Activated CD4-positive, alpha-beta T cell treated with anti-CD3 and anti-CD28 coated beads, Interleukin-2, amount 10 ng/mL, durations not matched to agents 7 days and 5 days (primary cell): ENCODE results near the gene TMEM214. TPM values are rescaled to one million over a fixed set of nuclear protein-coding genes. Genes with fewer than 3 reads are reported as not detected.

Experiments
- CTCF ChIA-PET: fragments of 350-600 bp; sonication (Branson Sonifier 250); formaldehyde crosslinking; loops from one replicate; lab custom pipeline; 2021; ENCODE audit warnings: antibody characterized with exemption; lab: Charles Lee
- POLR2A ChIA-PET: fragments of 350-600 bp; sonication (Branson Sonifier 250); formaldehyde crosslinking; loops from one replicate; lab custom pipeline; 2021; ENCODE audit warnings: antibody characterized with exemption; lab: Charles Lee
- DNase-seq: peaks from one replicate; pipeline ENCODE4 v3.0.0-alpha.2; 2020
- H3K27ac Mint-ChIP-seq: one replicate; pipeline ENCODE4 v1.8.0; 2021; ENCODE audit warnings: mild to moderate bottlenecking, moderate library complexity, mixed read lengths
- H3K27me3 Mint-ChIP-seq: one replicate; pipeline ENCODE4 v1.8.0; 2021; ENCODE audit warnings: mixed read lengths
- H3K36me3 Mint-ChIP-seq: one replicate; pipeline ENCODE4 v1.8.0; 2021; ENCODE audit warnings: low read depth, mixed read lengths
- H3K4me1 Mint-ChIP-seq: one replicate; pipeline ENCODE4 v1.8.0; 2021; ENCODE audit warnings: mixed read lengths
- H3K4me3 Mint-ChIP-seq: one replicate; pipeline ENCODE4 v1.8.0; 2021; ENCODE audit warnings: mild to moderate bottlenecking, moderate library complexity, mixed read lengths
- H3K9me3 Mint-ChIP-seq: one replicate; pipeline ENCODE4 v1.8.0; 2021; ENCODE audit warnings: mixed read lengths
- total RNA-seq, 2 experiments: library from RNA; stranded (reverse); gene quantifications; one replicate each; pipeline ENCODE4 v1.2.3, GENCODE V29; 2021

Gene TMEM214
- total RNA-seq, 2 experiments from 2014 or later: 73.2 to 77.1 TPM

GRCh38 chr2:27083410-27084296, 50.9 kb downstream of the TMEM214 start:
- POLR2A ChIA-PET: no interaction called here
- H3K4me1 Mint-ChIP-seq: peaks cover 51% of the 10 kb centered on the region
- no peak for DNase-seq
- H3K27ac Mint-ChIP-seq: peak overlapping the region; percentile 54
- no peaks in the 10 kb centered on the region for H3K27me3 Mint-ChIP-seq
- CTCF ChIA-PET: interaction anchor here (0.5 to 4.6 kb wide), 10 partner anchors 10 to 196 kb away, joined by 3 to 44 read pairs (median 4); partner anchors contain the start of genes AGBL5 and OST4
- no peaks in the 10 kb centered on the region for H3K36me3 Mint-ChIP-seq
- H3K4me3 Mint-ChIP-seq: no peak overlapping the region
- no peaks in the 10 kb centered on the region for H3K9me3 Mint-ChIP-seq

GRCh38 chr2:27084297-27085061, 51.7 kb downstream of the TMEM214 start:
- Mint-ChIP-seq H3K36me3 (no peaks in the 10 kb centered on the region), H3K9me3 (no peaks in the 10 kb centered on the region), H3K27me3 (no peaks in the 10 kb centered on the region), H3K27ac (peak overlapping the region; percentile 76), H3K4me3 (peak overlapping the region; percentile 61), H3K4me1 (peaks cover 54% of the 10 kb centered on the region)
- CTCF ChIA-PET: interaction anchor here (1.2 to 4.6 kb wide), 5 partner anchors 12 to 195 kb away, joined by 3 to 21 read pairs (median 4); partner anchors contain the start of genes AGBL5 and OST4
- no peak for DNase-seq
- POLR2A ChIA-PET: no interaction called here

GRCh38 chr2:27085062-27085672, 52.4 kb downstream of the TMEM214 start:
- Mint-ChIP-seq H3K4me1 (peaks cover 54% of the 10 kb centered on the region), H3K27me3 (no peaks in the 10 kb centered on the region), H3K36me3 (no peaks in the 10 kb centered on the region), H3K9me3 (no peaks in the 10 kb centered on the region), H3K4me3 (peak overlapping the region; percentile 61), H3K27ac (peak overlapping the region; percentile 76)
- CTCF ChIA-PET: interaction anchor here (1.0 to 4.6 kb wide), 7 partner anchors 13 to 182 kb away, joined by 3 to 21 read pairs (median 5); partner anchors contain the start of genes AGBL5 and OST4
- DNase-seq: no peak
- POLR2A ChIA-PET: no interaction called here

GRCh38 chr2:27085673-27086089, 52.9 kb downstream of the TMEM214 start:
- peak; percentile 31 for DNase-seq
- peak overlapping the region; percentile 61 for H3K4me3 Mint-ChIP-seq
- H3K9me3 Mint-ChIP-seq: no peaks in the 10 kb centered on the region
- ChIA-PET POLR2A (no interaction called here), CTCF (interaction anchor here (1.0 to 4.6 kb wide), 6 partner anchors 14 to 181 kb away, joined by 3 to 21 read pairs (median 9); partner anchors contain the start of genes AGBL5 and OST4)
- H3K27ac Mint-ChIP-seq: peak overlapping the region; percentile 76
- H3K4me1 Mint-ChIP-seq: peaks cover 51% of the 10 kb centered on the region
- no peaks in the 10 kb centered on the region for H3K36me3 Mint-ChIP-seq
- H3K27me3 Mint-ChIP-seq: no peaks in the 10 kb centered on the region

GRCh38 chr2:27086090-27086723, 53.4 kb downstream of the TMEM214 start:
- Mint-ChIP-seq H3K36me3 (no peaks in the 10 kb centered on the region), H3K27ac (peak overlapping the region; percentile 90), H3K4me3 (peak overlapping the region; percentile 79), H3K27me3 (no peaks in the 10 kb centered on the region), H3K9me3 (no peaks in the 10 kb centered on the region), H3K4me1 (peaks cover 46% of the 10 kb centered on the region)
- CTCF ChIA-PET: interaction anchor here (0.9 to 4.6 kb wide), 10 partner anchors 12 to 212 kb away, joined by 3 to 21 read pairs (median 4); partner anchors contain the start of genes AGBL5 and OST4
- DNase-seq: peak; percentile 95
- POLR2A ChIA-PET: interaction anchor here (1.0 kb wide), 1 partner anchor 18 kb away, joined by 3 read pairs; no protein-coding TSS in a partner anchor

GRCh38 chr2:27086724-27087593, 54.2 kb downstream of the TMEM214 start, which contains the start of gene KHK:
TSS of gene KHK (plus strand) at chr2:27086772. CDS start at chr2:27087260, 488 bp downstream.
- ChIA-PET CTCF (interaction anchor here (0.7 to 4.4 kb wide), 11 partner anchors 13 to 636 kb away, joined by 3 to 21 read pairs (median 4); partner anchors contain the start of genes OST4 and PREB), POLR2A (interaction anchor here (0.6 to 1.0 kb wide), 2 partner anchors 18 to 407 kb away, joined by 3 read pairs; no protein-coding TSS in a partner anchor)
- Mint-ChIP-seq H3K27me3 (no peaks in the 10 kb centered on the region), H3K4me3 (peak within 1 kb of the TSS; percentile 79), H3K9me3 (no peaks in the 10 kb centered on the region), H3K4me1 (peaks cover 41% of the 10 kb centered on the region), H3K27ac (peak within 1 kb of the TSS; percentile 90), H3K36me3 (no peaks in the 10 kb centered on the region)
- DNase-seq: peak; percentile 36

GRCh38 chr2:27087823-27088410, 55.2 kb downstream of the TMEM214 start:
- Mint-ChIP-seq H3K9me3 (no peaks in the 10 kb centered on the region), H3K27ac (no peak overlapping the region), H3K4me3 (peak overlapping the region; percentile 79), H3K27me3 (no peaks in the 10 kb centered on the region), H3K36me3 (no peaks in the 10 kb centered on the region), H3K4me1 (peaks cover 41% of the 10 kb centered on the region)
- POLR2A ChIA-PET: no interaction called here
- DNase-seq: no peak
- CTCF ChIA-PET: interaction anchor here (1.0 to 4.4 kb wide), 6 partner anchors 12 to 235 kb away, joined by 3 to 21 read pairs (median 6); partner anchors contain the start of genes MPV17, OST4 and PREB

- ChIA-PET POLR2A (no interaction called here), CTCF (interaction anchor here (1.0 to 4.4 kb wide), 6 partner anchors 11 to 234 kb away, joined by 3 to 21 read pairs (median 5); partner anchors contain the start of genes MPV17, OST4, PREB and TMEM214)
- no peak overlapping the region for H3K27ac Mint-ChIP-seq
Measured at GRCh38 chr2:27088634-27089033, 55.9 kb downstream of the TMEM214 start.

GRCh38 chr2:27089111-27089954, 56.6 kb downstream of the TMEM214 start:
- ChIA-PET POLR2A (interaction anchor here (0.7 kb wide), 1 partner anchor 205 kb away, joined by 3 read pairs; no protein-coding TSS in a partner anchor), CTCF (interaction anchor here (0.7 to 1.8 kb wide), 7 partner anchors 10 to 1259 kb away, joined by 3 to 5 read pairs (median 3); partner anchors contain the start of genes OST4 and TMEM214)
- Mint-ChIP-seq H3K4me3 (no peak overlapping the region), H3K4me1 (peaks cover 36% of the 10 kb centered on the region), H3K9me3 (no peaks in the 10 kb centered on the region), H3K36me3 (no peaks in the 10 kb centered on the region), H3K27me3 (no peaks in the 10 kb centered on the region), H3K27ac (no peak overlapping the region)
- DNase-seq: no peak

More at GRCh38 chr2:27088634-27089033, 55.9 kb downstream of the TMEM214 start:
- DNase-seq: no peak
- H3K36me3 Mint-ChIP-seq: no peaks in the 10 kb centered on the region
- no peak overlapping the region for H3K4me3 Mint-ChIP-seq
- H3K9me3 Mint-ChIP-seq: no peaks in the 10 kb centered on the region
- H3K27me3 Mint-ChIP-seq: no peaks in the 10 kb centered on the region
- H3K4me1 Mint-ChIP-seq: peaks cover 40% of the 10 kb centered on the region
